ENCODE data around the gene BSG. TPM values are rescaled to one million over a fixed set of nuclear protein-coding genes. Genes with fewer than 3 reads are reported as not detected.
A peak's percentile ranks its signal among the peaks of the same experiment; 100 is the strongest.
"Not testable (repeated sequence)": the region's sequence is repeated elsewhere in the genome, so short reads cannot be mapped to it uniquely, and the experiment has no call there.

The BSG gene
- total RNA-seq, 2 experiments from 2014 or later: 165 to 175 TPM

DNA sequence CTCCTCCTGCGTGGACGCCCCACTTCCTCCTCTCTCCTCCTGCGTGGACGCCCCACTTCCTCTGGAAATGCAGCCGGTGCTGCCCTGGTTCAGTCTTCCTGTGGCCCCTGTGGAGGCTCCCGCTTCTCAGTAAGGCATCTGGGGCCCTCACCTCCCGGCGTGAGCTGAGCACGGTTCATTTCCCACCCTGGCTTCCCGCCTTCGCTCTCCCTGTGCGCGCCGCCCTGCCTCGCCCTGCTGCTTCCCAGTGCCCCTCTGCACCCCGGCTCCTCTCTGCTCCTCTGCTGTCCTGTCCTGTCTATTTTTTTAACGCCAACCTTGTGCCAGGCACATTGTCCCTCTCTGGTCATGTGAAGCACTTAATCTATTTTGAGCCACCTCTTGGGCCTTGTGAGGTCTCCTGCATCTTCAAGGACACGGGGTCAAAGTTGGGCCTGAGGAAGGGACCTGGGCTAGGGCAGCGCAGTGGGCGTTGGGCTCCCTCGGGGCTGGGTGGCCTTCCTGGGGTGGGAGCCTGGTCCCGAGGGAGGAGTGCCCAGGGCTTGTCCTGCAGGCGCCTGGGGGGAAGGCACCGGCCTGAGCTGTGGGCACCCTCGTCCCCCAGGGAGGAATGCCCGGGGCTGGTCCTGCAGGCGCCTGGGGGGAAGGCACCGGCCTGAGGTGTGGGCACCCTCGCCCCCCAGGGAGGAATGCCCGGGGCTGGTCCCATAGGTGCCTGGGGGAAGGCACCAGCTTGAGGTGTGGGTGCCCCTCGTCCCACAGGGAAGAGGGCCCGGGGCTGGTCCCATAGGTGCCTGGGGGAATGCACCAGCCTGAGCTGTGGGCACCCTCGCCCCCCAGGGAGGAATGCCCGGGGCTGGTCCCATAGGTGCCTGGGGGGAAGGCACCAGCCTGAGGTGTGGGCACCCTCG, 30.2 kb downstream of the BSG start:
- no peak for ATAC-seq
- Mint-ChIP-seq H3K27ac (no peak overlapping the region), H3K36me3 (ENCODE audit: low read depth) (no peaks in the 10 kb centered on the region)

DNA sequence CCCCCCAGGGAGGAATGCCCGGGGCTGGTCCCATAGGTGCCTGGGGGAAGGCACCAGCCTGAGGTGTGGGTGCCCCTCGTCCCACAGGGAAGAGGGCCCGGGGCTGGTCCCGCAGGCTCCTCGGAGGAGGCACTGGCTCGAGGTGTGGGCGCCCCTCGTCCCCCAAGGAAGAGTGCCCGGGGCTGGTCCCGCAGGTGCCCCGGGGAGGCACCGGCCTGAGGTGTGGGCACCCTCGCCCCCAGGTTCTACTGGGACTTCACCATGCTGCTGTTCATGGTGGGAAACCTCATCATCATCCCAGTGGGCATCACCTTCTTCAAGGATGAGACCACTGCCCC, 30.9 kb downstream of the BSG start:
- ATAC-seq; H3K36me3 Mint-ChIP-seq (ENCODE audit: low read depth); POLR2A ChIA-PET; H3K4me1 Mint-ChIP-seq; H3K27ac Mint-ChIP-seq; CTCF ChIA-PET; intact Hi-C loops (cut with DNase I, micrococcal nuclease); H3K9me3 Mint-ChIP-seq (ENCODE audit: low read depth); DNase-seq; H3K27me3 Mint-ChIP-seq; H3K4me3 Mint-ChIP-seq: not testable (repeated sequence)

More for the DNA sequence above, 30.2 kb downstream of the BSG start:
- ChIA-PET CTCF (no interaction called here), POLR2A (no interaction called here)
- Mint-ChIP-seq H3K27me3 (no peaks in the 10 kb centered on the region), H3K9me3 (ENCODE audit: low read depth) (no peaks in the 10 kb centered on the region), H3K4me1 (no peaks in the 10 kb centered on the region), H3K4me3 (no peak overlapping the region)
- intact Hi-C loops (cut with DNase I, micrococcal nuclease): no loop called here
- DNase-seq: no peak

DNA sequence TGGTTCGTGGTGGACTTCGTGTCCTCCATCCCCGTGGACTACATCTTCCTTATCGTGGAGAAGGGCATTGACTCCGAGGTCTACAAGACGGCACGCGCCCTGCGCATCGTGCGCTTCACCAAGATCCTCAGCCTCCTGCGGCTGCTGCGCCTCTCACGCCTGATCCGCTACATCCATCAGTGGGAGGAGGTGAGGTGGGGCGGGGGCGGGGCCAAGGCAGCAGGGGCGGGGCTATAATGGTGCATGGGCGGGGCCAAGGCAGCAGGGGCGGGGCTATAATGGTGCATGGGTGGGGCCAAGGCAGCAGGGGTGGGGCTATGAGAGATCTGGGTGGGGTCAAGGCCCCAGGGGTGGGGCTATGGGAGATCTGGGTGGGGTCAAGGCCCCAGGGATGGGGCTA, 31.4 kb downstream of the BSG start:
- H3K36me3 Mint-ChIP-seq (ENCODE audit: low read depth); H3K9me3 Mint-ChIP-seq (ENCODE audit: low read depth); H3K4me3 Mint-ChIP-seq; CTCF ChIA-PET; POLR2A ChIA-PET; H3K27me3 Mint-ChIP-seq; H3K27ac Mint-ChIP-seq; H3K4me1 Mint-ChIP-seq; intact Hi-C loops (cut with DNase I, micrococcal nuclease): not testable (repeated sequence)
- DNase-seq (peak; percentile 61), ATAC-seq (peak; percentile 47)

DNA sequence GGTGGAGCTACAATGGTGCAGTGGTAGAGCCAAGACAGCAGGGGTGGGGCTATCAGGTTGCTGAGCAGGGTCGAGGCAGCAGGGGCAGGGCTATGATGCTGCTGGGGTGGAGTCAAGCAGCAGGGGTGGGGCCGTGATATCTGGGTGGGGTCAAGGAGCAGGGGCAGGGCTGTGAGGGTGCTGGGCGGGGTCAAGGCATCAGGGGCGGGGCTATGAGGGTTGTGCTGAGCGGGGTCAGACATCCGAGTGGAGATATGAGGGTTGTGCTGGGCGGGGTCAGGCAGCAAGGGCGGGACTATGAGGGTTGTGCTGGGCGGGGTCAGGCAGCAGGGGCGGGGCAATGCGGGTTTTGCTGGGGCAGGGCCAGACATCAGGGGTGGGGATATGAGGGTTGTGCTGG, 32.0 kb downstream of the BSG start:
- DNase-seq: peak; percentile 82
- intact Hi-C loops (cut with DNase I, micrococcal nuclease): no loop called here
- Mint-ChIP-seq H3K9me3 (ENCODE audit: low read depth) (no peaks in the 10 kb centered on the region), H3K27me3 (no peaks in the 10 kb centered on the region), H3K4me1 (no peaks in the 10 kb centered on the region), H3K27ac (no peak overlapping the region), H3K36me3 (ENCODE audit: low read depth) (no peaks in the 10 kb centered on the region), H3K4me3 (no peak overlapping the region)
- peak; percentile 87 for ATAC-seq
- POLR2A ChIA-PET: no interaction called here
- CTCF ChIA-PET: no interaction called here

DNA sequence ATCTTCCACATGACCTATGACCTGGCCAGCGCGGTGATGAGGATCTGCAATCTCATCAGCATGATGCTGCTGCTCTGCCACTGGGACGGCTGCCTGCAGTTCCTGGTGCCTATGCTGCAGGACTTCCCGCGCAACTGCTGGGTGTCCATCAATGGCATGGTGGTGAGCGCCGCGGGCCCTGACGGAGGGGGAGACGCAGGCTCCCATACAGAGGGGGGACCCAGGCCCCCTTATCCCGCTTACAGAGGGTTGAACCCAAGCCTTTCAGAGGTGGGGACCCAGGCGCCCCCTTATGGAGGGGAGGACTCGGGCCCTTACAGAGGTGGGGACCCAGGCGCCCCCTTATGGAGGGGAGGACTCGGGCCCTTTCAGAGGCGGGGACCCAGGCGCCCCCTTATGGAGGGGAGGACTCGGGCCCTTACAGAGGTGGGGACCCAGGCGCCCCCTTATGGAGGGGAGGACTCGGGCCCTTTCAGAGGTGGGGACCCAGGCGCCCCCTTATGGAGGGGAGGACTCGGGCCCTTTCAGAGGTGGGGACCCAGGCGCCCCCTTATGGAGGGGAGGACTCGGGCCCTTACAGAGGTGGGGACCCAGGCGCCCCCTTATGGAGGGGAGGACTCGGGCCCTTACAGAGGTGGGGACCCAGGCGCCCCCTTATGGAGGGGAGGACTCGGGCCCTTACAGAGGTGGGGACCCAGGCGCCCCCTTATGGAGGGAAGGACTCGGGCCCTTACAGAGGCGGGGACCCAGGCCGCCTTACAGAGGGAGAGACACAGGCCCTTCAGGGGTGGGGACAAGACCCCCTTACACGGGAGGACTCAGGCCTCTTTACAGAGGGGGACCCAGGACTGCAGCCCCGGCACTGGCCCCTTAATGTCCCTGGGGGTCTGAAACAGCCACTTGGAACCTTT, 32.9 kb downstream of the BSG start:
- intact Hi-C loops (cut with DNase I, micrococcal nuclease); H3K4me1 Mint-ChIP-seq; H3K27me3 Mint-ChIP-seq; H3K36me3 Mint-ChIP-seq (ENCODE audit: low read depth); POLR2A ChIA-PET; H3K4me3 Mint-ChIP-seq; ATAC-seq; H3K27ac Mint-ChIP-seq; H3K9me3 Mint-ChIP-seq (ENCODE audit: low read depth): not testable (repeated sequence)
- CTCF ChIA-PET: interaction anchor here (0.7 kb wide), 1 partner anchor 850 kb away, joined by 4 read pairs; no protein-coding TSS in a partner anchor
- peak; percentile 64 for DNase-seq

DNA sequence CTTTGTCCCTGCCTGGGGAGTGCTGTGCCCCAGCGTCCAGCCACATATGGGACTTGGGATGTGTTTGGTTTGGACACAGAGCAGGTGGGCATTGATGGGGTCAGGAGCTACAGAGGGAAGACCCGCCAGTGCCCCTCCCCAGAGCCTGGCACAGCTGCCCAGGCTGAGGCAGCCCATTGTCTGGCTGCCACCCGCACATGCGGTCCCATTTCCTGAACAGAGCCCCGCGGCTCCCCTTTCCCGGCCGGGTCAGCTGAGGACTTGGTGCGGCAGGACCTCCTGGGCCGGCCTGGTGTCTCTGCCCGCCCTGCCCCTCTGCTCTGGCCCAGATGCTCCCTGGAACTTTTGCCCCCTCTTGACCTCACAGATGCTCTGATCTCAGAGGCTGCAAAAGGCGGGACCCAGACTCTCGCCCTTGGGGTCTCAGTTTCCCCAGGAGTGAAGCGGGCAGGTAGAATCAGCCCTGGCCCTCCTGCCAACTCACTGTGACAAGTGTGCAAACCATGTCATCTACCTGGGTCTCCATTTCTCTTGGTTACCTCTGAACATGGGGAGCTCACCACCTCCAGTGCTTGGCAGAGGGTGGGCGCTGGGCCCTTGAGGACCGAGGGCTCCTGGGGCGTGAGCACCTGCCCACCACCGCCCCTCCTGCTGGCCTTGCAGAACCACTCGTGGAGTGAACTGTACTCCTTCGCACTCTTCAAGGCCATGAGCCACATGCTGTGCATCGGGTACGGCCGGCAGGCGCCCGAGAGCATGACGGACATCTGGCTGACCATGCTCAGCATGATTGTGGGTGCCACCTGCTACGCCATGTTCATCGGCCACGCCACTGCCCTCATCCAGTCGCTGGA, 35.1 kb downstream of the BSG start:
- ChIA-PET CTCF (no interaction called here), POLR2A (no interaction called here)
- Mint-ChIP-seq H3K27ac (no peak overlapping the region), H3K9me3 (ENCODE audit: low read depth) (no peaks in the 10 kb centered on the region), H3K4me1 (peaks cover 19% of the 10 kb centered on the region), H3K27me3 (no peaks in the 10 kb centered on the region), H3K36me3 (ENCODE audit: low read depth) (peaks cover 3% of the 10 kb centered on the region), H3K4me3 (no peak overlapping the region)
- ATAC-seq (no peak), DNase-seq (no peak)
- intact Hi-C loops (cut with DNase I, micrococcal nuclease): no loop called here

DNA sequence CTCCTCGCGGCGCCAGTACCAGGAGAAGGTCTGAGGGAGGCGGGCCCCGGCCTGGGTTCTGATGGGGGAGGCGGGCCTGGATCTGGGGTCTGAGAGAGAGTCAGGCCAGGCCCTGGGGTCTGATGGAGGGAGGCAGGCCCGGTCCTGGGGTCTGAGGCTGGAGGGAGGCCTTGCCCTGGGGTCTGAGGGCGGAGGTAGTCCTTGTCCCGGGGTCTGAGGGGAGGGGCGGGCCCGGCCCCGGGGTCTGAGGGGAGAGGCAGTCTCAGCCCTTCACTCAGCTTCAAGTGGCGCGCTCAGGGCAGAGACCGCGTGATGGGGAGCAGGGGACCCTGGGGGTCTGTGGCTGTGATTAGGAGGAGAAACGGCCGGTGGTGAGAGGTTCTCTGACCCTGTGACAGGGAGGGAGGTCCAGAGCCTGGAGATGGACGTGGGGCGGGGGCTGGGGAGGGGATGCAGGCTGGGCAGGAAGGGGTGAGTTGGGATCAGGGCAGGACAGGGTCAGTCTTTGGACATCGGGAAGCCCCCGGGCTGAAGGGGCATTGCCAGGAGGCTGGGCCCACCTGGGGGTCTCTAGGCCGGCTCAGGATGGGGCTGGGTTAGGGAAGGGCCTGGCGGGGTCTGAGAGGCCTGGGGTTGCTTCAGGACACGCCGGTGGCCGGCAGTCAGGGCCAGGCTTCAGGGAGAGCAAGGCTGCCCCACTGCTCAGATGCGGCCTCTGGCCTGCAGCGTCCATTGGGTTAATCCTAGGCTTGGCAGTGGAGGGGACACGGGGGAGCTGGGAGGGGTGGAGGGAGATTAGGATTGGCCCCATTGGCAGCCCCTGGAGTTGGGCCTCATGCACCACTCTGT, 36.0 kb downstream of the BSG start:
- ChIA-PET CTCF (no interaction called here), POLR2A (no interaction called here)
- no peak for ATAC-seq
- Mint-ChIP-seq H3K27ac (no peak overlapping the region), H3K27me3 (no peaks in the 10 kb centered on the region), H3K4me1 (peaks cover 23% of the 10 kb centered on the region), H3K9me3 (ENCODE audit: low read depth) (no peaks in the 10 kb centered on the region), H3K4me3 (no peak overlapping the region), H3K36me3 (ENCODE audit: low read depth) (peaks cover 3% of the 10 kb centered on the region)
- DNase-seq: no peak
- intact Hi-C loops (cut with DNase I, micrococcal nuclease): no loop called here

DNA sequence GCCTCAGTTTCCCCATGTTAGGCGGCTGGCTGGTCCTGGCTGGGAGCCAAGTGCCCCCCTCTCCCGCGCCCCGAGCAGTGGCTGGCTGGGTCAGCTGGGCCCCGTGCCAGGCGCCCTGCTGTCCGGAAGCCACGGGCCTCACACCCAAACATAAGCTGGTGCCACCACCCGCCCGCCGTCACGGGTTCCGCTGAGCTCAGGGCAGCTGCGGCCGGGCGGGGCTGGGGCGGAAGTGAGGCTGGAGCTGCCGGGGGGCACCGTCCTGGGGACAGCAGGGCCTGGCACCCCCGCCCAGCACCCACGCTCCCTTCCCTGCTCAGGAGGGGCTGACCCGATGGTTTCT, 36.6 kb downstream of the BSG start:
- peaks cover 23% of the 10 kb centered on the region for H3K4me1 Mint-ChIP-seq
- peaks cover 4% of the 10 kb centered on the region for H3K36me3 Mint-ChIP-seq (ENCODE audit: low read depth)
- no peaks in the 10 kb centered on the region for H3K27me3 Mint-ChIP-seq
- ChIA-PET POLR2A (no interaction called here), CTCF (no interaction called here)
- no peaks in the 10 kb centered on the region for H3K9me3 Mint-ChIP-seq (ENCODE audit: low read depth)
- ATAC-seq (no peak), DNase-seq (no peak)
- intact Hi-C loops (cut with DNase I, micrococcal nuclease): no loop called here
- no peak overlapping the region for H3K27ac Mint-ChIP-seq
- H3K4me3 Mint-ChIP-seq: no peak overlapping the region

DNA sequence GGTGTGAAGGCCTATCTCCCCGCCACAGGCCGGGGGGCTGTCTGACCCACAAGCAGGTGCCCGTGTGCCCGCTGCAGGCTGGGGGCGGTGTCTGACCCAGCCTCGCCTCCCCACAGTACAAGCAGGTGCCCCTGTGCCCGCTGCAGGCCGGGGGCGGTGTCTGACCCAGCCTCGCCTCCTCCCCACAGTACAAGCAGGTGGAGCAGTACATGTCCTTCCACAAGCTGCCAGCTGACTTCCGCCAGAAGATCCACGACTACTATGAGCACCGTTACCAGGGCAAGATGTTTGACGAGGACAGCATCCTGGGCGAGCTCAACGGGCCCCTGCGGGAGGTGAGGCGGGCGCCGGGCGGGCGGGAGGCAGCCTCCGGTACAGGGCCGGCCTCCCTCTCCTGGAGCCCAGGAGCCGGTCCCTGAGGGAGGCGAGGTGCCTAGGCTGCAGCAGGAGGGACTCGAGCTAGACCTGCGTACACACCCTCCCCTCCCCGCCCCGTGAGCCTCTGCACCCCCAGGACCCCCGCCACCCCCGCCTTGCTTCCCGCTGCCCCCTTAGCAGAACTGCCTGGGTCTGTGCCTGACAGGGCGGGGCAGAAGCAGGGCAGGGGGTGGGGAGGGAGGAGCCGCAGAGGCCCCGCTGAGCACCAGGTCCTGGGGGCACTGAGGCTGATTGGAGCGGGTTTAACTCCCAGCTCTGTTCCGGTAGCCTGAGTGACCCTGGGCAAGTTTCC, 37.8 kb downstream of the BSG start:
- ChIA-PET CTCF (no interaction called here), POLR2A (interaction anchor here (0.6 kb wide), 1 partner anchor 67 kb away, joined by 3 read pairs; no protein-coding TSS in a partner anchor)
- DNase-seq (peak; percentile 57), ATAC-seq (peak; percentile 24)
- H3K9me3 Mint-ChIP-seq (ENCODE audit: low read depth): no peaks in the 10 kb centered on the region
- intact Hi-C loops (cut with DNase I, micrococcal nuclease): loop anchor here in 1 of 2 experiments (5.0 kb wide), 1 partner anchor 187 kb away; the partner anchor contains the start of gene PTBP1
- peak overlapping the region; percentile 97 for H3K27ac Mint-ChIP-seq
- H3K27me3 Mint-ChIP-seq: no peaks in the 10 kb centered on the region
- peaks cover 12% of the 10 kb centered on the region for H3K36me3 Mint-ChIP-seq (ENCODE audit: low read depth)
- H3K4me3 Mint-ChIP-seq: peak overlapping the region; percentile 72
- H3K4me1 Mint-ChIP-seq: peaks cover 23% of the 10 kb centered on the region

DNA sequence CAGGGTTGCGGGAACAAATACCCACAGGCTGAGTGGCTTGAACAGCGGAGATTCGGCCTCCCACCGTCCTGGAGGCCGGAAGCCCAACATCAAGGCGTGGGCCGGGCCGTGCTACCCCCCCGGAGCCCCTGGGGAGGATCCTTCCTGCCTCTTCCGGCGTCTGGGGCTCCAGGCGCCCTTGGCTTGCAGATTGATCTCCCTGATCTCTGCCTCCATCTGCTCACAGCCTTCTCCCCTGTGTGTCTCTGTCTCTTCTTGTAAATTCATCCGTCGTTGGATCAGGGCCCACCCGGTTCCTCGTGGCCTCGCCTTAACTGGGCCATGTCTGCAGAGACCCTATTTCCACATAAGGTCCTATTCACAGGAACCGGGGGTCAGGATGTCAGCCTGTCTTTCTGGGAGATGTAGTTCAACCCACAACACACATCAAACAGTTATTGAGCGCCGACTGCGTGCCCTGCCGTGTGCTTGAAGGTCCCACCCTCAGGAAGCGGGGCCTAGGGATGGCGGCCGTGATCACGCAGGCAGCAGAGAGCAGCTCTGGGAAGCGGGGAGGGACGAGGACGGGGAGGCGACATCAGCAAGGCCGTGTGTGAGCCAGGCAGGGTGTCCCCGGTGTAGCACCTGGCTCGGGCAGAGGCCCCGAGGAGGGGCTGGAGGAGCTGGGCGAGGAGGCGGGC, 38.5 kb downstream of the BSG start:
- Mint-ChIP-seq H3K4me1 (peaks cover 25% of the 10 kb centered on the region), H3K36me3 (ENCODE audit: low read depth) (peaks cover 15% of the 10 kb centered on the region), H3K27ac (peak overlapping the region; percentile 97), H3K4me3 (peak overlapping the region; percentile 72), H3K27me3 (peaks cover 2% of the 10 kb centered on the region), H3K9me3 (ENCODE audit: low read depth) (no peaks in the 10 kb centered on the region)
- ATAC-seq: peak; percentile 45
- intact Hi-C loops (cut with DNase I, micrococcal nuclease): loop anchor here in 1 of 2 experiments (1.0 to 5.0 kb wide), 5 partner anchors 22 to 186 kb away; partner anchors contain the start of genes BSG, POLRMT and PTBP1
- ChIA-PET POLR2A (interaction anchor here (0.6 to 1.3 kb wide), 2 partner anchors 50 to 67 kb away, joined by 3 to 8 read pairs; no protein-coding TSS in a partner anchor), CTCF (no interaction called here)
- peak; percentile 75 for DNase-seq

Data from activated CD4-positive, alpha-beta T cell treated with anti-CD3 and anti-CD28 coated beads for 36 hours (primary cell).